ENCODE data around the gene CTNNA2.

The CTNNA2 gene

DNA sequence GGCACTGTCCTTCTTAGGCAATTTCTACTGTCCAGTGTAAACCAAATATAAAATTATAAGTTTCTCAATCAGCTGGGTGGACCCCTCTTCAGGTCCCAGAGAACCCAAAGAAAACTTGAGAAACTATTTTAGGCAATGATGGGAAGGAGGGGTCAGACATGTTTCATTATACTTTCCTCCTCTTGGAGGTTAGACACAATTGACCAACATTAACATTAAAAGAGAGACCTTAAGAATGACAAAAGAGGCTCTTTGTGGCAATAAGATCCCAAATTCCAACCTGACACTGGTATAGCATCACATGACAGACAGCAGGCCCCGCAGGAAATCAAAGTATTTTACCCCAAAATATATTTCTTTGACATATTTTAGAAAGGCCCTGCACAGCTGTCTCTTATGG is 718.6 kb downstream of the CTNNA2 start:
- Histone ChIP-seq H3K14ac (ENCODE audit: low read length in 2 of 2) (no peak overlapping the region), H2AFZ (ENCODE audit: low read depth, low read length) (no peak overlapping the region), H2BK15ac (ENCODE audit: low read depth, poor library complexity, severe bottlenecking) (no peak overlapping the region), H3K4ac (ENCODE audit: low read depth in 1 of 2, low read length in 2 of 2) (no peak overlapping the region), H2AK5ac (ENCODE audit: low read length, severe bottlenecking) (no peak overlapping the region), H2BK120ac (ENCODE audit: low read depth, low read length) (no peak overlapping the region), H3K4me2 (ENCODE audit: low read length, poor library complexity, severe bottlenecking) (no peak overlapping the region), H3K9ac (ENCODE audit: low read length) (no peak overlapping the region), H3K18ac (ENCODE audit: low read depth in 1 of 2, low read length in 2 of 2) (peak overlapping the region in 1 of 2 experiments; percentile 19), H3K23ac (ENCODE audit: low read length in 2 of 2) (no peak overlapping the region), H2BK12ac (ENCODE audit: low read length in 2 of 2) (no peak overlapping the region), H4K91ac (ENCODE audit: low read length) (no peak overlapping the region), H3K4me1 (ENCODE audit: control insufficient read depth, insufficient read depth, low read depth, low read length) (no peaks in the 10 kb centered on the region), H3K9me3 (ENCODE audit: control insufficient read depth, low read length) (no peaks in the 10 kb centered on the region), H2BK5ac (ENCODE audit: low read depth, low read length, poor library complexity, severe bottlenecking) (no peak overlapping the region), H3K36me3 (ENCODE audit: control insufficient read depth in 1 of 2, insufficient read depth in 2 of 2, low read depth in 1 of 2, low read length in 2 of 2) (no peaks in the 10 kb centered on the region), H3K79me1 (replicated peaks; ENCODE audit: low read length, poor library complexity, severe bottlenecking) (no peaks in the 10 kb centered on the region), H3K4me3 (ENCODE audit: insufficient read depth in 1 of 2, low read depth in 1 of 2, low read length in 2 of 2) (no peak overlapping the region), H3K27ac (ENCODE audit: low read length, poor library complexity, severe bottlenecking) (no peak overlapping the region), H3K27me3 (ENCODE audit: control insufficient read depth in 1 of 2, insufficient read depth in 1 of 2, low read length in 2 of 2) (peaks cover 0 to 2% of the 10 kb centered on the region in 2 experiments), H4K8ac (ENCODE audit: low read length) (no peak overlapping the region)
- WGBS: 30% methylated on average over 1 of the region's 1 CpG
- no peak for DNase-seq

- H3K9me3 ChIP-seq (ENCODE audit: control insufficient read depth, low read length): no peaks in the 10 kb centered on the region
- 59% methylated on average over 1 of the region's 1 CpG for WGBS
- peaks cover 0 to 15% of the 10 kb centered on the region in 2 experiments for H3K27me3 ChIP-seq (ENCODE audit: control insufficient read depth in 1 of 2, insufficient read depth in 1 of 2, low read length in 2 of 2)
Observed at GRCh38 chr2:80233333-80233732, 720.5 kb downstream of the CTNNA2 start.

DNA sequence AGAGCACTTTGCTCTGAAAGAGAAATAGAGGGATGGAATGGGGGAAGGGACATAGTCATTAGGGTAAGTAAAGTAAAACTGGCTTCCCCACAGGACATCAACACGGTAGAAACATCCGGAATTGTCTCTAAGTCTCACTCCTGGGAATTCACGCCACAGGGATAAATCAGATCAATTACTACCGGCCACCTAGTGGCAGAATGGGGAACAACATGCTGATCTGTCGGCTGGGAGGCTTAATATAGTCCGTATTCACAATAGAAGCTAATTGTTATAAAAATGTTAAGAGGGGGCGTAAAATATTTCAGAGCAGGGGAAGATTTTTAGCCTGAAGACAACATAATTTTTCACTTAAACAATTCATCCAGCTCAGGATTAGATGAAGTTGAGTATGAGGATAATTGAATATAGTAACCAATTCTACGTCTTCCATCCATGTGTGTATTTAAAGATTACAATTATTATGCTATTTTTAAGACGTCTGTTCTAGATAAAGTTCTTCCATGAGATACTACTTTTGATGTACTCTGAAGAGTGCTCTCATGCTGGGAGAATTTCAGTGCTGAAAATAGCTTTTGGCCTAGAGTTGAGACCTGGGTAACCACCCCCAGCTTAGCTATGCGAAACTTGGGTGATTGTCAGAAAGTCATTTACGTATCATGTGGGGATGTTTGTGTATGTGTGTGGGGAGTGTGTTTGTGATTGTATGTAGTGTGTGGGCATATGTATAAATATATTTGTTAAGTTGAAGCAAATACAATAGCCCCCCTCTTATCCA is 726.0 kb downstream of the CTNNA2 start:
- H3K4me2 ChIP-seq (ENCODE audit: low read length, poor library complexity, severe bottlenecking): no peak overlapping the region
- H3K4me3 ChIP-seq (ENCODE audit: insufficient read depth in 1 of 2, low read depth in 1 of 2, low read length in 2 of 2): no peak overlapping the region
- H2AFZ ChIP-seq (ENCODE audit: low read depth, low read length): no peak overlapping the region
- no peak overlapping the region for H3K14ac ChIP-seq (ENCODE audit: low read length in 2 of 2)
- H3K9me3 ChIP-seq (ENCODE audit: control insufficient read depth, low read length): no peaks in the 10 kb centered on the region
- H2AK5ac ChIP-seq (ENCODE audit: low read length, severe bottlenecking): no peak overlapping the region
- no peaks in the 10 kb centered on the region for H3K36me3 ChIP-seq (ENCODE audit: control insufficient read depth in 1 of 2, insufficient read depth in 2 of 2, low read depth in 1 of 2, low read length in 2 of 2)
- DNase-seq: peak; percentile 29
- no peak overlapping the region for H3K4ac ChIP-seq (ENCODE audit: low read depth in 1 of 2, low read length in 2 of 2)
- no peak overlapping the region for H3K9ac ChIP-seq (ENCODE audit: low read length)
- H2BK15ac ChIP-seq (ENCODE audit: low read depth, poor library complexity, severe bottlenecking): no peak overlapping the region
- H3K18ac ChIP-seq (ENCODE audit: low read depth in 1 of 2, low read length in 2 of 2): no peak overlapping the region
- H2BK12ac ChIP-seq (ENCODE audit: low read length in 2 of 2): no peak overlapping the region
- H3K79me1 ChIP-seq (replicated peaks; ENCODE audit: low read length, poor library complexity, severe bottlenecking): no peaks in the 10 kb centered on the region
- H2BK120ac ChIP-seq (ENCODE audit: low read depth, low read length): no peak overlapping the region
- no peak overlapping the region for H3K27ac ChIP-seq (ENCODE audit: low read length, poor library complexity, severe bottlenecking)
- no peak overlapping the region for H4K8ac ChIP-seq (ENCODE audit: low read length)
- H3K27me3 ChIP-seq (ENCODE audit: control insufficient read depth in 1 of 2, insufficient read depth in 1 of 2, low read length in 2 of 2): peaks cover 0 to 27% of the 10 kb centered on the region in 2 experiments
- no peak overlapping the region for H4K91ac ChIP-seq (ENCODE audit: low read length)
- H3K23ac ChIP-seq (ENCODE audit: low read length in 2 of 2): no peak overlapping the region
- no peak overlapping the region for H2BK5ac ChIP-seq (ENCODE audit: low read depth, low read length, poor library complexity, severe bottlenecking)
- H3K4me1 ChIP-seq (ENCODE audit: control insufficient read depth, insufficient read depth, low read depth, low read length): no peaks in the 10 kb centered on the region
- 52% methylated on average over 8 of the region's 11 CpGs for WGBS

More at GRCh38 chr2:80233333-80233732, 720.5 kb downstream of the CTNNA2 start:
- no peak overlapping the region for H3K4me2 ChIP-seq (ENCODE audit: low read length, poor library complexity, severe bottlenecking)
- H2AFZ ChIP-seq (ENCODE audit: low read depth, low read length): no peak overlapping the region
- H2BK5ac ChIP-seq (ENCODE audit: low read depth, low read length, poor library complexity, severe bottlenecking): no peak overlapping the region
- H3K9ac ChIP-seq (ENCODE audit: low read length): no peak overlapping the region
- H2BK120ac ChIP-seq (ENCODE audit: low read depth, low read length): no peak overlapping the region
- no peak for DNase-seq
- H3K18ac ChIP-seq (ENCODE audit: low read depth in 1 of 2, low read length in 2 of 2): no peak overlapping the region
- no peaks in the 10 kb centered on the region for H3K4me1 ChIP-seq (ENCODE audit: control insufficient read depth, insufficient read depth, low read depth, low read length)
- no peak overlapping the region for H3K14ac ChIP-seq (ENCODE audit: low read length in 2 of 2)
- no peak overlapping the region for H3K27ac ChIP-seq (ENCODE audit: low read length, poor library complexity, severe bottlenecking)
- no peak overlapping the region for H3K23ac ChIP-seq (ENCODE audit: low read length in 2 of 2)
- H2BK12ac ChIP-seq (ENCODE audit: low read length in 2 of 2): no peak overlapping the region
- no peak overlapping the region for H2BK15ac ChIP-seq (ENCODE audit: low read depth, poor library complexity, severe bottlenecking)
- no peak overlapping the region for H3K4me3 ChIP-seq (ENCODE audit: insufficient read depth in 1 of 2, low read depth in 1 of 2, low read length in 2 of 2)
- no peak overlapping the region for H4K8ac ChIP-seq (ENCODE audit: low read length)
- no peak overlapping the region for H3K4ac ChIP-seq (ENCODE audit: low read depth in 1 of 2, low read length in 2 of 2)
- H3K79me1 ChIP-seq (replicated peaks; ENCODE audit: low read length, poor library complexity, severe bottlenecking): no peaks in the 10 kb centered on the region
- H2AK5ac ChIP-seq (ENCODE audit: low read length, severe bottlenecking): no peak overlapping the region
- no peaks in the 10 kb centered on the region for H3K36me3 ChIP-seq (ENCODE audit: control insufficient read depth in 1 of 2, insufficient read depth in 2 of 2, low read depth in 1 of 2, low read length in 2 of 2)
- no peak overlapping the region for H4K91ac ChIP-seq (ENCODE audit: low read length)

GRCh38 chr2:80242355-80242910 is 729.6 kb downstream of the CTNNA2 start:
- no peak overlapping the region for H2AK5ac ChIP-seq (ENCODE audit: low read length, severe bottlenecking)
- 60% methylated on average over 3 of the region's 3 CpGs for WGBS
- no peak overlapping the region for H4K91ac ChIP-seq (ENCODE audit: low read length)

More at GRCh38 chr2:80242355-80242910, 729.6 kb downstream of the CTNNA2 start:
- H3K9ac ChIP-seq (ENCODE audit: low read length): no peak overlapping the region
- no peak overlapping the region for H3K18ac ChIP-seq (ENCODE audit: low read depth in 1 of 2, low read length in 2 of 2)
- H2BK12ac ChIP-seq (ENCODE audit: low read length in 2 of 2): no peak overlapping the region
- no peak overlapping the region for H2BK15ac ChIP-seq (ENCODE audit: low read depth, poor library complexity, severe bottlenecking)
- no peak overlapping the region for H3K4me2 ChIP-seq (ENCODE audit: low read length, poor library complexity, severe bottlenecking)
- H2AFZ ChIP-seq (ENCODE audit: low read depth, low read length): no peak overlapping the region
- H3K4me1 ChIP-seq (ENCODE audit: control insufficient read depth, insufficient read depth, low read depth, low read length): no peaks in the 10 kb centered on the region
- H3K36me3 ChIP-seq (ENCODE audit: control insufficient read depth in 1 of 2, insufficient read depth in 2 of 2, low read depth in 1 of 2, low read length in 2 of 2): no peaks in the 10 kb centered on the region
- H3K9me3 ChIP-seq (ENCODE audit: control insufficient read depth, low read length): no peaks in the 10 kb centered on the region
- no peak overlapping the region for H2BK5ac ChIP-seq (ENCODE audit: low read depth, low read length, poor library complexity, severe bottlenecking)
- H3K4me3 ChIP-seq (ENCODE audit: insufficient read depth in 1 of 2, low read depth in 1 of 2, low read length in 2 of 2): no peak overlapping the region
- DNase-seq: no peak
- no peak overlapping the region for H4K8ac ChIP-seq (ENCODE audit: low read length)
- H3K79me1 ChIP-seq (replicated peaks; ENCODE audit: low read length, poor library complexity, severe bottlenecking): no peaks in the 10 kb centered on the region
- no peak overlapping the region for H3K23ac ChIP-seq (ENCODE audit: low read length in 2 of 2)
- H3K4ac ChIP-seq (ENCODE audit: low read depth in 1 of 2, low read length in 2 of 2): no peak overlapping the region
- no peak overlapping the region for H2BK120ac ChIP-seq (ENCODE audit: low read depth, low read length)
- no peak overlapping the region for H3K14ac ChIP-seq (ENCODE audit: low read length in 2 of 2)
- no peak overlapping the region for H3K27ac ChIP-seq (ENCODE audit: low read length, poor library complexity, severe bottlenecking)
- H3K27me3 ChIP-seq (ENCODE audit: control insufficient read depth in 1 of 2, insufficient read depth in 1 of 2, low read length in 2 of 2): peaks cover 0 to 31% of the 10 kb centered on the region in 2 experiments
